HCT116 (cell line): ENCODE measurements around the gene HCLS1.

Experiments used
- CTCF ChIP-seq, 3 experiments: fragments of 200-600 bp in 1 of 3; sonication (generic) in 1 of 3; IDR thresholded peaks in 2 of 3; conservative IDR thresholded peaks in 1 of 3; 2 replicates each; pipeline ENCODE4 v1.5.1; 2012 to 2017; ENCODE audit warnings: low read depth in 2 of 3, low read length in 2 of 3, antibody characterized with exemption in 1 of 3, borderline replicate concordance in 1 of 3, control low read depth in 1 of 3, mild to moderate bottlenecking in 1 of 3, mixed read lengths in 1 of 3, mixed run types in 1 of 3, moderate library complexity in 1 of 3; ENCODE audit not compliant: insufficient read depth in 1 of 3
- EZH2phosphoT487 ChIP-seq: fragments of 200-600 bp; IDR thresholded peaks from 2 replicates; pipeline ENCODE4 v1.6.1; 2018; ENCODE audit warnings: antibody characterized with exemption, borderline replicate concordance
- POLR2A ChIP-seq: IDR thresholded peaks from 2 replicates; pipeline ENCODE4 v1.7.0; 2011; ENCODE audit warnings: borderline replicate concordance; ENCODE audit not compliant: insufficient read depth, insufficient read length; ENCODE audit errors: extremely low read depth
- POLR2AphosphoS5 ChIP-seq: IDR thresholded peaks from 2 replicates; pipeline ENCODE4 v1.6.1; 2011; ENCODE audit warnings: mild to moderate bottlenecking, low read depth, low read length, moderate library complexity
- SIN3A ChIP-seq: IDR thresholded peaks from 2 replicates; pipeline ENCODE4 v1.6.1; 2012; ENCODE audit warnings: low read depth
- SP1 ChIP-seq: IDR thresholded peaks from 2 replicates; pipeline ENCODE4 v1.6.1; 2012; ENCODE audit warnings: low read depth
- ZNF274 ChIP-seq: fragments of 200-500 bp; sonication (Bioruptor generic); IDR thresholded peaks from 2 replicates; pipeline ENCODE4 v1.6.1; 2014; ENCODE audit warnings: mild to moderate bottlenecking, low read depth, low read length, inconsistent platforms
- TF ChIP-seq, protein P1 (sequence below): IDR thresholded peaks from 2 replicates; pipeline ENCODE4 v1.6.1; 2012; ENCODE audit warnings: low read depth

- TF ChIP-seq CTCF (IDR thresholded peaks at IDR 0.05 in 2 of 3, conservative IDR thresholded peaks at IDR 0.05 in 1 of 3; ENCODE audit: borderline replicate concordance in 1 of 3, insufficient read depth in 1 of 3, low read depth in 2 of 3, low read length in 2 of 3), result no peak
- TF ChIP-seq SP1, result no peak
- no peak for TF ChIP-seq POLR2A
- no peak for TF ChIP-seq POLR2AphosphoS5
- TF ChIP-seq ZNF274, result no peak
- no peak for TF ChIP-seq SIN3A
- TF ChIP-seq, protein P1, sequence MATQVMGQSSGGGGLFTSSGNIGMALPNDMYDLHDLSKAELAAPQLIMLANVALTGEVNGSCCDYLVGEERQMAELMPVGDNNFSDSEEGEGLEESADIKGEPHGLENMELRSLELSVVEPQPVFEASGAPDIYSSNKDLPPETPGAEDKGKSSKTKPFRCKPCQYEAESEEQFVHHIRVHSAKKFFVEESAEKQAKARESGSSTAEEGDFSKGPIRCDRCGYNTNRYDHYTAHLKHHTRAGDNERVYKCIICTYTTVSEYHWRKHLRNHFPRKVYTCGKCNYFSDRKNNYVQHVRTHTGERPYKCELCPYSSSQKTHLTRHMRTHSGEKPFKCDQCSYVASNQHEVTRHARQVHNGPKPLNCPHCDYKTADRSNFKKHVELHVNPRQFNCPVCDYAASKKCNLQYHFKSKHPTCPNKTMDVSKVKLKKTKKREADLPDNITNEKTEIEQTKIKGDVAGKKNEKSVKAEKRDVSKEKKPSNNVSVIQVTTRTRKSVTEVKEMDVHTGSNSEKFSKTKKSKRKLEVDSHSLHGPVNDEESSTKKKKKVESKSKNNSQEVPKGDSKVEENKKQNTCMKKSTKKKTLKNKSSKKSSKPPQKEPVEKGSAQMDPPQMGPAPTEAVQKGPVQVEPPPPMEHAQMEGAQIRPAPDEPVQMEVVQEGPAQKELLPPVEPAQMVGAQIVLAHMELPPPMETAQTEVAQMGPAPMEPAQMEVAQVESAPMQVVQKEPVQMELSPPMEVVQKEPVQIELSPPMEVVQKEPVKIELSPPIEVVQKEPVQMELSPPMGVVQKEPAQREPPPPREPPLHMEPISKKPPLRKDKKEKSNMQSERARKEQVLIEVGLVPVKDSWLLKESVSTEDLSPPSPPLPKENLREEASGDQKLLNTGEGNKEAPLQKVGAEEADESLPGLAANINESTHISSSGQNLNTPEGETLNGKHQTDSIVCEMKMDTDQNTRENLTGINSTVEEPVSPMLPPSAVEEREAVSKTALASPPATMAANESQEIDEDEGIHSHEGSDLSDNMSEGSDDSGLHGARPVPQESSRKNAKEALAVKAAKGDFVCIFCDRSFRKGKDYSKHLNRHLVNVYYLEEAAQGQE, result no peak
- no peak for TF ChIP-seq EZH2phosphoT487
Measured at GRCh38 chr3:121637922-121638321, 22.8 kb downstream of the HCLS1 start.
